Measurements from ENCODE around the gene FAM107A.

The FAM107A gene

GRCh38 chr3:58577269-58577821, at the start of gene FAM107A:
FAM107A (minus strand) TSS chr3:58577391; CDS start chr3:58569860, 7,531 bp downstream.
- DNase-seq = no peak

GRCh38 chr3:58625196-58625824, 48.1 kb upstream of the FAM107A start:
- no peak for DNase-seq

GRCh38 chr3:58624550-58624949, 47.4 kb upstream of the FAM107A start:
- no peak for DNase-seq

- DNase-seq = no peak
These were observed 46.8 kb upstream of the FAM107A start for GRCh38 chr3:58623961-58624360.

GRCh38 chr3:58623478-58623877, 46.3 kb upstream of the FAM107A start:
- no peak for DNase-seq

- no peak for DNase-seq
These were observed 45.7 kb upstream of the FAM107A start for GRCh38 chr3:58622892-58623291.

- no peak for DNase-seq
These were observed 45.2 kb upstream of the FAM107A start for GRCh38 chr3:58622436-58622835.

GRCh38 chr3:58621086-58621830, 44.1 kb upstream of the FAM107A start:
- DNase-seq = no peak

GRCh38 chr3:58620421-58620820, 43.2 kb upstream of the FAM107A start:
- no peak for DNase-seq

GRCh38 chr3:58617338-58617761, 40.2 kb upstream of the FAM107A start:
- no peak for DNase-seq

- no peak for DNase-seq
These were observed 36.3 kb upstream of the FAM107A start for GRCh38 chr3:58613236-58614132.

GRCh38 chr3:58612830-58613229, 35.6 kb upstream of the FAM107A start:
- DNase-seq = no peak

- no peak for DNase-seq
These were observed 32.8 kb upstream of the FAM107A start for GRCh38 chr3:58609990-58610389.

- DNase-seq = no peak
These were observed 31.5 kb upstream of the FAM107A start for GRCh38 chr3:58608648-58609047.

GRCh38 chr3:58607816-58608215, 30.6 kb upstream of the FAM107A start:
- DNase-seq = no peak

GRCh38 chr3:58606693-58607092, 29.5 kb upstream of the FAM107A start:
- no peak for DNase-seq

GRCh38 chr3:58604031-58604430, 26.8 kb upstream of the FAM107A start:
- DNase-seq = no peak

- DNase-seq = no peak
These were observed 26.4 kb upstream of the FAM107A start for GRCh38 chr3:58603606-58604005.

GRCh38 chr3:58597770-58598310, 20.6 kb upstream of the FAM107A start:
- DNase-seq = no peak

- no peak for DNase-seq
These were observed 19.8 kb upstream of the FAM107A start for GRCh38 chr3:58596834-58597518.

GRCh38 chr3:58594117-58594516, 16.9 kb upstream of the FAM107A start:
- no peak for DNase-seq
